DND-41 (cell line): ENCODE results near the gene KCNG4.

Source experiments
- CTCF ChIP-seq: IDR thresholded peaks from 2 replicates; pipeline ENCODE4 v1.5.1; 2012; ENCODE audit warnings: borderline replicate concordance, low read length, moderate library complexity, mild to moderate bottlenecking; ENCODE audit not compliant: poor library complexity, severe bottlenecking; ENCODE audit errors: extremely low read depth
- EZH2 ChIP-seq: IDR thresholded peaks from 3 replicates; pipeline ENCODE4 v1.6.1; 2012; ENCODE audit warnings: borderline replicate concordance, low read depth, mild to moderate bottlenecking, moderate library complexity, low read length, inconsistent platforms; ENCODE audit not compliant: severe bottlenecking

- TF ChIP-seq CTCF (no peak), EZH2 (no peak)
Measured at GRCh38 chr16:84272740-84273320, 33.0 kb upstream of the KCNG4 start.
